Activated CD4-positive, alpha-beta T cell treated with anti-CD3 and anti-CD28 coated beads, Interleukin-2, amount 10 ng/mL, durations not matched to agents 24 days and 14 days (primary cell): Measurements from ENCODE around the gene TMEM187. TPM values are rescaled to one million over a fixed set of nuclear protein-coding genes. Genes with fewer than 3 reads are reported as not detected.

Source experiments
- DNase-seq: peaks from one replicate; pipeline ENCODE4 v3.0.0; 2022
- H3K27ac Mint-ChIP-seq: one replicate; pipeline ENCODE4 v1.8.0; 2022; ENCODE audit warnings: mild to moderate bottlenecking, mixed read lengths
- H3K27me3 Mint-ChIP-seq: one replicate; pipeline ENCODE4 v1.8.0; 2022; ENCODE audit warnings: mixed read lengths
- H3K36me3 Mint-ChIP-seq: one replicate; pipeline ENCODE4 v1.8.0; 2022; ENCODE audit warnings: low read depth, mild to moderate bottlenecking, mixed read lengths
- H3K4me1 Mint-ChIP-seq: one replicate; pipeline ENCODE4 v1.8.0; 2021; ENCODE audit warnings: mixed read lengths
- H3K4me3 Mint-ChIP-seq: one replicate; pipeline ENCODE4 v1.8.0; 2022; ENCODE audit warnings: mild to moderate bottlenecking, moderate library complexity, mixed read lengths
- H3K9me3 Mint-ChIP-seq: one replicate; pipeline ENCODE4 v1.8.0; 2021; ENCODE audit warnings: mixed read lengths
- intact Hi-C: fragments of 100-400 bp; cut with micrococcal nuclease; formaldehyde crosslinking; loops from one replicate; pipeline ENCODE4 v1.15.1; 2023
- total RNA-seq: library from RNA; stranded (reverse); gene quantifications from 2 replicates; pipeline ENCODE4 v1.2.3, GENCODE V29; 2022

Gene TMEM187
- total RNA-seq, 1 donor from 2014 or later = 3.8 TPM

- peak; percentile 81 for DNase-seq
- H3K27me3 Mint-ChIP-seq = no peaks in the 10 kb centered on the region
- H3K27ac Mint-ChIP-seq = peak within 1 kb of the TSS; percentile 90
- peaks cover 12% of the 10 kb centered on the region for H3K4me1 Mint-ChIP-seq
- H3K4me3 Mint-ChIP-seq = peak within 1 kb of the TSS; percentile 91
- no peaks in the 10 kb centered on the region for H3K9me3 Mint-ChIP-seq
- peaks cover 11% of the 10 kb centered on the region for H3K36me3 Mint-ChIP-seq
- intact Hi-C loops = no loop called here
Measured at GRCh38 chrX:153944140-153944799, 28.3 kb upstream of the TMEM187 start, which contains the start of gene RENBP. TSS of gene RENBP (minus strand) at chrX:153944643. CDS start at chrX:153944610, 33 bp downstream.

DNA sequence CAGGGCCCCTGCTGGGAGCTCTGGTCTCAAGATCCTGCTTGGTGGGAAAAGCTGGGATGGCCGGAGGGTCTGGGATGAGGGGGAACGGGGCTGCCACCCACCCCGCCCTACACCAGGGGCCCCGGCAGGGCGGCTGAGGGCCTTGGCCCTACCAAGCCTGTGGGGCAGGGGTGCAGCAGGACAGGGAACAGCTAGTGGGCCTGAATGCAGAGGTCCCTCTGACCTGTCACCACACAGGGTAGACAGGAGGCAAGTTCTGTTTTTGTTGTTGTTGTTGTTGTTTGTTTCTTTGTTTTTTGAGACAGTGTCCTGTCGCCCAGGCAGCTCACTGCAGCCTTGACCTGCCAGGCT is 27.8 kb upstream of the TMEM187 start:
- Mint-ChIP-seq H3K27ac (no peak overlapping the region), H3K4me3 (peak overlapping the region; percentile 91), H3K27me3 (no peaks in the 10 kb centered on the region), H3K9me3 (no peaks in the 10 kb centered on the region), H3K4me1 (peaks cover 16% of the 10 kb centered on the region), H3K36me3 (peaks cover 13% of the 10 kb centered on the region)
- intact Hi-C loops = no loop called here
- no peak for DNase-seq

GRCh38 chrX:153945956-153946943 is 26.3 kb upstream of the TMEM187 start:
- Mint-ChIP-seq H3K4me3 (no peak overlapping the region), H3K9me3 (no peaks in the 10 kb centered on the region), H3K27ac (no peak overlapping the region), H3K27me3 (no peaks in the 10 kb centered on the region), H3K36me3 (peaks cover 21% of the 10 kb centered on the region), H3K4me1 (peaks cover 15% of the 10 kb centered on the region)
- intact Hi-C loops = loop anchor here (2.0 kb wide), 1 partner anchor 19 kb away; the partner anchor contains the start of gene ARHGAP4
- DNase-seq = no peak

DNA sequence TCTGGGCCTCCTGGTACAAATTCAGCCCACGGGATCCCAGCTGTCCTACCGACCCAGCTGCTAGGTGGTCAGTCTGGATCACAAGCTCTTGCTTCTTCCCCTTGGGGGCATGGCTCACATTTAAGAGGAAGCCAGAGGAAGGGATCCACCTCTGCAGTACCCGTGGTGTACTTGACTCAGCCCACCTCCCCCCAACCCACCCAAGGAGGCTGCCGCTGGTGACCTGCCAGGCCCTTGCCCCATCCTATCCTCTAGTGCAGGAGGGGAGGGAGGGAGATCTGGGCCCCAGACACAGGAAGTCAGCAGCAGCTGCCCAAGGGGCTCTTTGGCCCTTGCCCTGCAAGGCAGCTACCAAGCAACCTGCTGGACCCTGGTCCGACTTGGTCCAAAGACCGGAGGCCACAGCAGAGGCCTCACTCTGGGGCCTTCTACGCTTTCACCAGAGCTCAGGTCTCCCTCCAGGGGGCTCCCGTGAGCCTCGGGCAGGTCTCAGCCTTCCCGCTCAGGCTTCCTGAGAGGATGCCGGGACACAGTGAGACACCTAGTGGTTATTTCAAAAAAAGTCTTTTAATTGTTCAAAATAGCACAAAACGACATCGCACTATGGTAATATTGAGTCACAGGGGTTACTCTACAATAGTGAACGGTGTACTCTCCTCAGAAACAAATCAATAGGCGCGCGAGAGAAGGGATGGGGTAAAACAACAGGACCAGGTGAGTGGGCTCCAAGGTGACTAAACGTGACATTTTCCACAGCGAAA is 25.4 kb upstream of the TMEM187 start:
- DNase-seq = peak; percentile 93
- intact Hi-C loops = loop anchor here (2.0 kb wide), 1 partner anchor 20 kb away; the partner anchor contains the start of gene ARHGAP4
- Mint-ChIP-seq H3K9me3 (no peaks in the 10 kb centered on the region), H3K27me3 (no peaks in the 10 kb centered on the region), H3K4me3 (peak overlapping the region; percentile 2), H3K36me3 (peaks cover 22% of the 10 kb centered on the region), H3K4me1 (peaks cover 13% of the 10 kb centered on the region), H3K27ac (peak overlapping the region; percentile 83)

DNA sequence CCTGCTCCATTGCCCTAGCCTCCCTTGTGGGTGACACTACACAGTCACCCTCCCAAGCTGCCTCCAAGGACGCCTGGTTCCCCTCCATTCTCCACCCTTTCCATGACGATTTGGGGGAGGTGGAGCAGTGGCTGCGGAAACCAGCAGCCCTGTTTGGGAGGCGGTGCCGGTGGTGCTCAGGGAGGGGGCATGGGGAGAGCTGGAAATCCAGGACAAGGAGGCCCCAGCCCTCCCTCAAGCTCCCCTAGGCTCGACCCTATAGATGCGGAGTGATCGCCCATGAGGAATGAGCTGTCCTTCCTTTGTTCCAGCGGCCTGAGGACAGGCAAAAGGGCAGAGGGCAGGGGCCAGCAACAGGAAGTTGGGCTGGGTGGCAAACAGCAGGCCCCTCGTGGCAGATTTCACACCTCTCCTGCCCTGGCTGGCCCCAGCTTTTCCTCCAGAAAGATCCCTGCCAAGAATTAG is 24.5 kb upstream of the TMEM187 start:
- H3K9me3 Mint-ChIP-seq = no peaks in the 10 kb centered on the region
- no peaks in the 10 kb centered on the region for H3K27me3 Mint-ChIP-seq
- intact Hi-C loops = no loop called here
- H3K4me3 Mint-ChIP-seq = no peak overlapping the region
- H3K27ac Mint-ChIP-seq = peak overlapping the region; percentile 29
- H3K4me1 Mint-ChIP-seq = peaks cover 13% of the 10 kb centered on the region
- H3K36me3 Mint-ChIP-seq = peaks cover 25% of the 10 kb centered on the region
- no peak for DNase-seq

DNA sequence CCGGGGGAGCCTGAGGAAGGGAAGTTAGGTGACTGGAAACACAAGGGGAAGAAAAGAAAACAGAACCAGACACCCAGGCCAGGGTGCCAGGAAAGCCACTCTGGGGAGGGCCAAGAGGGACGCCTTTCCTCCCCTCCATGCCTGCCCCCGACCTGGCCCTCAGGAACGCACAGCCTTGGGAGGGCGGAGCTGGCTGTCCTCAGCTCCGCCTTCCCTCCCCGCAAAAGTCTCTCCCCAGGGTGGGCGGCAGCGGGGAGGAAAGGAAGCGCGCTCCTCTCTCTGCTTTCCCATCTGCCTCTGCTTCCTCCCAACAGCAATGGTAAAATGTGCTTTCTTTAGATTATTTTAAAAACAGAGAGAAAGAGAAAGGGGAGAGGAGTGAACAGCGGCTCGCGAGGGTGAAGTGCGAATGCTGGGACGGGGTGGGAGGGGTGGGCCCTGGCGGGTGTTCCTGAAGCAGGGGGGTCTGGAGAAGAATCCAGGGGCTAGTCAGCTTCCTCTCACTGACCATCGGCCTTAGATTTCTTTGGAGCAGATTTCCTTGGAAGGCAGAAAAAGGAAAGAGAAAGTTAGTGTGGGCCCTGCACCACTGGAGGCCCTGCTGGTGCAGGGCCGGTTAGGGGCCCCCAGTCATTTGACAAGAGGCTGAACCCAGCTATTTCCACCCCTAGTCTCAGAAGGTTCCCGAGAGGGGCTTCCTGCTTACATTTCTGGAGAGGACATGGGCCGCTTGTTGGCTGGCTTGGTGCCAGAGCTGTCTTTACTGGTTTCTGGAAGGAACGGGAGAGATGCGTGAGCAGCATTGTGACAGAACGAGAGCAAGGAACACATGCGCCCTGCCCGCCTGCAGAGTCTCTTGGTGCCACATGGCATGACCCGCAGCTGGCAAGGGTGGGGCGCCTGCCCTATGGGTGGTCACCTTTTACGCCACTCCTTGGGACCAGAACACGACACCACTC is 23.4 kb upstream of the TMEM187 start:
- H3K36me3 Mint-ChIP-seq = peaks cover 30% of the 10 kb centered on the region
- no peak overlapping the region for H3K4me3 Mint-ChIP-seq
- intact Hi-C loops = no loop called here
- H3K27ac Mint-ChIP-seq = peak overlapping the region; percentile 75
- H3K9me3 Mint-ChIP-seq = no peaks in the 10 kb centered on the region
- H3K4me1 Mint-ChIP-seq = peaks cover 13% of the 10 kb centered on the region
- H3K27me3 Mint-ChIP-seq = no peaks in the 10 kb centered on the region
- no peak for DNase-seq

- peaks cover 11% of the 10 kb centered on the region for H3K4me1 Mint-ChIP-seq
- no peak for DNase-seq
- H3K36me3 Mint-ChIP-seq = peaks cover 33% of the 10 kb centered on the region
- no peak overlapping the region for H3K4me3 Mint-ChIP-seq
- no peaks in the 10 kb centered on the region for H3K9me3 Mint-ChIP-seq
- intact Hi-C loops = no loop called here
- peak overlapping the region; percentile 25 for H3K27ac Mint-ChIP-seq
- H3K27me3 Mint-ChIP-seq = no peaks in the 10 kb centered on the region
Measured at GRCh38 chrX:153950127-153950526, 22.4 kb upstream of the TMEM187 start.

DNA sequence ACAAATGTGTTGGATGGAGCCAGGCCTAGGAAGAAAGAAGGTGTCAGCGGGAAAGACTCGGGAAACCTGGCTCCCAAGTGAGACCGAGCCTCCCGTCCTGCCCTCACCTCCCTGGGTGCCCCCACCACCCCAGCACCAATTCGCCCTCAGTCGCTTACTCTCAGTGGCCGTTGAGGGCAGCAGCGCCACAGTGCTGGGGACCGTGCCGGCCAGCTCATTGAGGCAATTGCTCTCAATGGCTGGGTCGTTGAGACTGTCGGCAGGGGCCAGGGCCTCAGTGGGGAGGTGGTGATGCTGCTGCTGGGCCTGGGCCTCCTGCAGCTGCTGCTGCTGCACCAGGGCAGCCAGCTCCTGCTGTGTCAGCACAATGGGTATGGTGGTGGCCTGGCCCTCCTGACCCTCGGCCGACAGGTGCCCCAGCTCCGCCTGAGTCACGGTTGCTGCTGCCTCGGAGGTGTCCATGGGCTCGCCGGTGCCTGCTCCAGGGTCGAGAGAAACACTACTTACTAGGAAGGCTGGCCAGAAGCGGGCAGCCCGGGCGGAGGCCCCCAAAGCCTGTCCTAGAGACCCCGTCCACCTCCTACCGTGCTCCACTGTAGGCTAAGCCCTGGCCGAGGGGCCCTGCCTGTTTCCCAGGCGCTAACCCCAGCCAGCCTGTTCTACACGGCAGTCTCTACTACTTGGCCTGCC is 20.7 kb upstream of the TMEM187 start:
- peaks cover 11% of the 10 kb centered on the region for H3K4me1 Mint-ChIP-seq
- peaks cover 40% of the 10 kb centered on the region for H3K36me3 Mint-ChIP-seq
- H3K4me3 Mint-ChIP-seq = no peak overlapping the region
- intact Hi-C loops = no loop called here
- H3K27me3 Mint-ChIP-seq = no peaks in the 10 kb centered on the region
- DNase-seq = no peak
- H3K9me3 Mint-ChIP-seq = no peaks in the 10 kb centered on the region
- no peak overlapping the region for H3K27ac Mint-ChIP-seq

- Mint-ChIP-seq H3K4me3 (no peak overlapping the region), H3K27ac (no peak overlapping the region), H3K36me3 (peaks cover 43% of the 10 kb centered on the region), H3K9me3 (no peaks in the 10 kb centered on the region), H3K27me3 (no peaks in the 10 kb centered on the region), H3K4me1 (peaks cover 9% of the 10 kb centered on the region)
- intact Hi-C loops = loop anchor here (1.0 kb wide), 1 partner anchor 188 kb away; the partner anchor contains the start of gene PLXNB3
- DNase-seq = no peak
Measured at GRCh38 chrX:153952373-153953026, 20.1 kb upstream of the TMEM187 start.

DNA sequence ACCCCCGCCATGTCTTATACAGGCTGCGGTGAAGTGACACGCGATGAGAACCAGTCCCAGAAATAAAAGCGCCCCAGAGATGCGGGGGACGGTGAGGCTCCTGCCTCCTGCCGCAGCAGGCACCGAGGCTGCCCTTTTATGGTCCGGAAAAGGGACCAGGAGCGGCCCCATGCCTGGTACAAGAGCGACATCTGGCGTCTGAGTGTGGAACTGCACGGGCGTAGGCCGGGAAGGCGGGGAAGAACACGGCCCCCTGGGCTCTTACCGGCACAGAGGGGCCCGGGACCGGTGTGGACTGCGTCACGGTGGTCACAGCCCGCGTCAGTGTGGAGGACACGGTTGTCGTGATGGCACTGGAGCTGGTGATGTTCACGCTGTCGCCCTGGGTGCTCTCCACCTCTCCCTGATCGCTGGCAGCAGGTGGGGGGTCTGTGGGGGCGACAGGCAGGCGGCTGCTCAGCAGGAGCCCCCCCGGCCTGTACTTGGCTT is 19.2 kb upstream of the TMEM187 start:
- Mint-ChIP-seq H3K9me3 (no peaks in the 10 kb centered on the region), H3K4me1 (peaks cover 7% of the 10 kb centered on the region), H3K36me3 (peaks cover 41% of the 10 kb centered on the region), H3K27me3 (no peaks in the 10 kb centered on the region), H3K27ac (peak overlapping the region; percentile 20), H3K4me3 (no peak overlapping the region)
- peak; percentile 93 for DNase-seq
- intact Hi-C loops = loop anchor here (1.0 kb wide), 1 partner anchor 189 kb away; the partner anchor contains the start of gene PLXNB3

GRCh38 chrX:153953892-153954557 is 18.5 kb upstream of the TMEM187 start:
- Mint-ChIP-seq H3K27me3 (no peaks in the 10 kb centered on the region), H3K36me3 (peaks cover 43% of the 10 kb centered on the region), H3K9me3 (no peaks in the 10 kb centered on the region), H3K4me1 (peaks cover 7% of the 10 kb centered on the region), H3K27ac (no peak overlapping the region), H3K4me3 (no peak overlapping the region)
- intact Hi-C loops = loop anchor here (1.0 kb wide), 1 partner anchor 190 kb away; the partner anchor contains the start of gene PLXNB3
- DNase-seq = no peak
